GM12865 (cell line): ENCODE data around the gene CELF2.

ENCODE experiments used
- DNase-seq: peaks from one replicate; pipeline ENCODE4 v3.0.0; 2010; ENCODE audit warnings: low read depth
- H3K4me3 ChIP-seq: 2 replicates; pipeline ENCODE4 v1.5.1; 2011; ENCODE audit warnings: mild to moderate bottlenecking, low read depth, low read length, control low read depth
- TF ChIP-seq, protein P1 (sequence below): IDR thresholded peaks from 2 replicates; pipeline ENCODE4 v1.5.1; 2011; ENCODE audit warnings: low read length, control low read depth, low read depth, inconsistent platforms; ENCODE audit not compliant: insufficient read depth; ENCODE audit errors: missing control alignments

Gene CELF2

DNA sequence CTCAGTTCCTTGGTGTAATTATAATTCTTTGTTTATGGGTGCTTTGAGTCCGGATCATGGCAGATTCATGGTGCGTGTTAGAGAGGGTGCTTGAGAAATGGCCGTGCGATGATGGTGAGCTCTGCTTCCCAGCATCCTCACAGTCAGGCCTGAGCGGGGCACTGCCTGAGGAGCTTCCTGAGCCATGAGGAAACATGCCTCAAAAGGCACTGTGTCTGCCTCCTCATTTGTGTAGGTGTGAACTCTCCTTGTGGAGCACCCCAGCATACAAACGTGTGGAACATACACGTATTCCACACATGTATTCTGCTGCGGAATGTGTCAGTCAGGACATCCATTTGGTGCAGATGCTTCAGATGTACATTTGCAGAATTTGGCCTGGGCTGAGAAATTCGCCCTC lies 205.4 kb downstream of the CELF2 start:
- TF ChIP-seq, protein P1, sequence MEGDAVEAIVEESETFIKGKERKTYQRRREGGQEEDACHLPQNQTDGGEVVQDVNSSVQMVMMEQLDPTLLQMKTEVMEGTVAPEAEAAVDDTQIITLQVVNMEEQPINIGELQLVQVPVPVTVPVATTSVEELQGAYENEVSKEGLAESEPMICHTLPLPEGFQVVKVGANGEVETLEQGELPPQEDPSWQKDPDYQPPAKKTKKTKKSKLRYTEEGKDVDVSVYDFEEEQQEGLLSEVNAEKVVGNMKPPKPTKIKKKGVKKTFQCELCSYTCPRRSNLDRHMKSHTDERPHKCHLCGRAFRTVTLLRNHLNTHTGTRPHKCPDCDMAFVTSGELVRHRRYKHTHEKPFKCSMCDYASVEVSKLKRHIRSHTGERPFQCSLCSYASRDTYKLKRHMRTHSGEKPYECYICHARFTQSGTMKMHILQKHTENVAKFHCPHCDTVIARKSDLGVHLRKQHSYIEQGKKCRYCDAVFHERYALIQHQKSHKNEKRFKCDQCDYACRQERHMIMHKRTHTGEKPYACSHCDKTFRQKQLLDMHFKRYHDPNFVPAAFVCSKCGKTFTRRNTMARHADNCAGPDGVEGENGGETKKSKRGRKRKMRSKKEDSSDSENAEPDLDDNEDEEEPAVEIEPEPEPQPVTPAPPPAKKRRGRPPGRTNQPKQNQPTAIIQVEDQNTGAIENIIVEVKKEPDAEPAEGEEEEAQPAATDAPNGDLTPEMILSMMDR, result no peak
- no peak for DNase-seq
- no peak overlapping the region for H3K4me3 ChIP-seq

DNA sequence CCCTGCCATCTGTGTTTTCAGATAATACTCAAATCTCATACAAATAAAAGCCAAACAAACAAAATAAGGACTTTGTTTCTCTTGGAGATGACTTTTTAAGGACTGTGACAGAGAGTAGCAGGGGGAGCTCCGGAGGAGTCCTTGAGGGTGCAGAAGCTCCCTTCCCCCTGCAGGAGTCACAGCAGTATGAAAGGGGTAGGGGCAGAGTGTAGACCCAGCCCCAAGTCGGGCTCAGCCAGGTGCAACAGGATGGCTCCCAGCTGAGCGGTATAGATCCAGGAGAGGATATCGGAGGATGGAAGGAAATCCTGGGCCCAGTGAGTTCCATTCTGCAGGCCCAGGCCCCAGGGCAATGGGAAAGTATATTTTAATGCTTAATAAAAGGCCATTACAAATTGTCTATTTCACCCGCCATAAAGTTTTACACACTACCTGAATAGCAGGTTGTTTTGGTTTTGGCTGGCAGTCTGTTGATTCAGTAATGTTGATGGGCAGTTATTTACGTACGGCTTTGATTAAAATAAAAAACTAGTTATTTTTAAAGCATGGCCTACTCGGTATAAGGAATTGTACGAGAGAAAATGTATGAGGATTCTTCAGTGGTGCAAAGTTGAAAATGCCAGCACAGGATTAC lies 206.0 kb downstream of the CELF2 start:
- TF ChIP-seq, protein P1, result no peak
- DNase-seq, result no peak
- H3K4me3 ChIP-seq, result no peak overlapping the region

DNA sequence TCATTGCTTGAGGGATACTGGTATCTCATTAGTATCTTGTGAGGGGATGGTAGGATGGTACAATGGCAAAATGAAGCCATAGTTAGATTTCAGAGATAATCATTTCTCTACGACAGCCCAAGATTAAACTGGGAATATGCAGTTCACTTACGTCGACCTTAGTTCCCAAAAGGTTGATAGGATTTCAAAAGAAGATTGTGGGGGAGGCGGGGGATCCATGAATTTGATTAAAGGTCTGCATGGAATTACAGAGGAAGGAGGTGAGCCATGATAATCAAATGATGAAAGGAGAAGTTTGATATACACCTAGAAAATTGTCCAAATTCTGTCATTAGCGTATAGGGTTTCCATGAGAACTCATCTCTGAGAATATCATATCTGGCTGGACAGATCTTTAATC lies 206.6 kb downstream of the CELF2 start:
- no peak for DNase-seq
- TF ChIP-seq, protein P1, result no peak
- no peak overlapping the region for H3K4me3 ChIP-seq

DNA sequence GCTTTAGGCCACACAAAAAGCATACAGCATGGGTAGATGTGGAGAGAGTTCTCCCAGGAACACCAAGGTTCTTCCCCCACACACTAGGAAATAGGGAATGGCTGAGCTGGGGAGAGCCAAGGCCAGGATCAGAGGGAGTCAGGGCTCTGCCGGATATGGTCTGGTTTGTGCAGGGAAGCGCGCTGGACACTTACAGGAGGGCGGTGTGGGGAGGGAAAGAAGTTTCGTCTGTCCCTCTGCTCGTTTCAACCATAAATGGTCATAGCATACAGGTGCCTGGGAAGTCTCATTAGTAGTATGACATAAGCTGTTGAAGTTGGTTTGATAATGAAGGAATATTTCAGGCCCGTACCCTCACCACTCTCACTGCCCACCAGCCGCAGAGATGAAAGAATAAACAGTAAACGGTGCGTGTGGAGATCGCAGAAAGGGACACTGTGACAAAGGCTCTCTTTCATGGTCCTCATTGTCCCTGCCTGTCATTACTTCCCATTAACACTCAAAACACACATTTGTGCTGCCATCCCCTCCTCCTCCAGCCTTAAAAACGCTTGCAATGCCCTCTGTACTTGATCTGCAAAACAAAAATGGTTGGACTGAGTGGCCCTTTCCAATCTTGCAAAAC lies 207.2 kb downstream of the CELF2 start:
- TF ChIP-seq, protein P1, result no peak
- no peak overlapping the region for H3K4me3 ChIP-seq
- no peak for DNase-seq

DNA sequence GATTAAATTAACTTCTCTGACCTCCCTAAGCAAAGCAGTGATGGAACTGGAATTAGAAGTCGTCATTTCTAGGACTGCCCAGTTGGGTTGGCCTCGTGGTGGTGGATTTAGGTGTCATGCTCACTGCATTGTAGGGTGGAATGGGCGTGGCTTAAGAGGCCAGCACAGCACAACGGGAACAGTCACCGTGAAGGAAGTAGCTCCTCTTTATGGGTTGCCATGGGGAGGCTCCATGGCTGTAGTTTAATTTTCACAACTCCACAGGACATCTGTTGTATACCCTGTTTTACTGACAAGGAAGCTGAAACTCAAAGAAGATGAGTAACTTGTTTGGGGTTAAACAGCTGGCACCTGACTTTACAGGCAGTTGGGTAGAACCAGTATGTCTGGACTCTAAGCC lies 208.3 kb downstream of the CELF2 start:
- TF ChIP-seq, protein P1, result no peak
- DNase-seq, result peak; percentile 69
- H3K4me3 ChIP-seq, result no peak overlapping the region

DNA sequence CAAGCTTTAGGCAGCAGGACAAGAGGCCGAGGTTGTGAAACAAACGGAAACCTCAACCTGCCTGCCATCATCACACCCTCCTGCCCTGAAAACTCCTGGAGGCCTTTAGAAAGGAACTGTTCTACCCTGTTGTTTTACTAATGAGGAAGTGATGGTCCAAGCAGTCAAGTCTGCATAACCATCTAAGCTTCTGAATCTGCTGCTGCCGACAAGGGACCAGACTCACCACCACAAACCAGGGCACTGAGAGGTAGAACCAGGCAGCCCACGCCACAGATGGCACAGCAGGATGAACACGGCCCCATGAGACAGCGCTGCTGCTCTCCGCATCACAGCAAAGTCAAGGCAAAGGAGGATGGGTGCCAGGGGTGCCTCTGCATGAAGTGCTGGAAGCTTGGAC lies 209.4 kb downstream of the CELF2 start:
- TF ChIP-seq, protein P1, result no peak
- H3K4me3 ChIP-seq, result no peak overlapping the region
- peak; percentile 59 for DNase-seq

DNA sequence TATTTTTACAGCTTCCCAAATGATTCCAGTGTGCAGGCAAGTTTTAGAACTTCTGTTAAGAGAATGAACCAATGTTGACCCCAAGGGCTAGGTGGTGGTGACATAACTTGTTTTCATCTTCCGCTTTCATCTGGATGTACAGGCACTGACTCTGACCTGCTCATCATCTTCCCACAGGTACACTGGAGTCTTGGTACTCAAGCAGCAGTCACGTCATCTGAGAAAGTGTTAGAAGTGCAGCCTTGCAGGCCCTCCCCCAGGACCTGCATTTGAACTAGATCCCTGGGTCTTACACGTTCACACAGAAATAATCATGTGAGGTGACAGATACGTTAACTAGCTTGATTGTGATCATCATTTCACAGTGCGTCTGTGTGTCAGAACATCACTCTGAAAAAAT lies 212.2 kb downstream of the CELF2 start:
- H3K4me3 ChIP-seq, result no peak overlapping the region
- TF ChIP-seq, protein P1, result no peak
- no peak for DNase-seq
